Heart left ventricle (tissue), 13 donors: Measurements from ENCODE around the gene STX8.

Source experiments
- POLR2A ChIP-seq, 2 donors: fragments of 450-650 bp; IDR thresholded peaks; one replicate each; pipeline ENCODE4 v1.6.1; 2017; ENCODE audit warnings: antibody characterized with exemption in 2 of 2, mild to moderate bottlenecking in 2 of 2, moderate library complexity in 2 of 2
- TF ChIP-seq, protein P1 (sequence below), 12 donors: fragments of 200-600 bp; sonication (generic) in 4 of 12; IDR thresholded peaks; one replicate each; pipeline versions ENCODE4 v1.5.0 to v1.8.0; 2018 to 2022; ENCODE audit warnings: antibody characterized with exemption in 12 of 12, mild to moderate bottlenecking in 5 of 12
- donor health status: ischemic (EF 13 %, LVEDD 7.1; RV severe dilation, severe dysfunction).
- donor health status: DM: no; HTN: yes; CAD: no.
- donor health status: DM: no; HTN: no; CAD: no.
- donor health status: ischemic (EF 25% LVEDD 6.9; RV normal size, moderate dysfunction).
- donor health status: ischemic (EF 25% LVEDD 5.7; RV mildly dilated, moderate dysfunction).
- donor health status: ischemic (EF 35%, LVEDD 5.7; RV mildly dilated, moderate dysfunction).
- donor health status: nonischemic (EF 11% LVEDD 7.7; RV severe dilation, severe dysfunction).
- donor health status: DM: yes; HTN: yes; CAD: no.
- donor health status: PGD.
- donor health status: ischemic (EF 29% LVEDD 5.4; RV normal size, mild dysfunction).
- donor health status: nonischemic (EF 23%, LVEDD 6.1; RV moderate dilation, normal function).

DNA sequence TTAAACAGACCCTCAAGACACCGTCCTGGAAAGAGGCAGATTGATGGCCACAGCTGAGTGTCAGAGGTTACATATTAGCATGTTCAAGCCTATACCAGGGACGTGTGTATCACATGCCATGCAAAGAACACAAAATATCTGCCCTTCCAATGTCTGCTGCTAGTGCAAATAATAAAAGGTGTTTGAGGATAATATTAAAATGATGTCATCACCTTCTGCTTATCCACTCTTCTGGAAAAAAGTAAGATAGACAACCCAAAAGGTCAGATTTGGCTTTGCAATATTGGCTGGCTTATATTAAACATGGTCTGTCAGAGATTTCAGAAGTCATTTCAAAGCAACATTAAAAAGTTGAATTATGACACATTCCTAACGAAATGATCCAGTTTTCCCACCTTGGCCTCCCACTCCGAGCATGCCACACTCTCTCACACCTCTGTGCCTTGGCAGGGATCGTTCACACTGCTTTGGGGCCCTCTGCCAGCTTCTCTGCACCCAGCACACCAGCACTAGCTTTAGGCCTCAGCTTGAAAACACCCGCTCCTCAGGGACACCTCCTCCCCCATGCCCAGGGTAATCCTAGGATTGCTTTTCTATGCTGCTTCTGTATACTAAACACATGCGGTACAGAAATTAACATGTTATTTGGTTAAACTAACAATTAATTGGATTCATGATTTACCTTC lies 306.1 kb downstream of the STX8 start:
- TF ChIP-seq POLR2A (IDR thresholded peaks at IDR 0.05) = no peak
- TF ChIP-seq, protein P1, sequence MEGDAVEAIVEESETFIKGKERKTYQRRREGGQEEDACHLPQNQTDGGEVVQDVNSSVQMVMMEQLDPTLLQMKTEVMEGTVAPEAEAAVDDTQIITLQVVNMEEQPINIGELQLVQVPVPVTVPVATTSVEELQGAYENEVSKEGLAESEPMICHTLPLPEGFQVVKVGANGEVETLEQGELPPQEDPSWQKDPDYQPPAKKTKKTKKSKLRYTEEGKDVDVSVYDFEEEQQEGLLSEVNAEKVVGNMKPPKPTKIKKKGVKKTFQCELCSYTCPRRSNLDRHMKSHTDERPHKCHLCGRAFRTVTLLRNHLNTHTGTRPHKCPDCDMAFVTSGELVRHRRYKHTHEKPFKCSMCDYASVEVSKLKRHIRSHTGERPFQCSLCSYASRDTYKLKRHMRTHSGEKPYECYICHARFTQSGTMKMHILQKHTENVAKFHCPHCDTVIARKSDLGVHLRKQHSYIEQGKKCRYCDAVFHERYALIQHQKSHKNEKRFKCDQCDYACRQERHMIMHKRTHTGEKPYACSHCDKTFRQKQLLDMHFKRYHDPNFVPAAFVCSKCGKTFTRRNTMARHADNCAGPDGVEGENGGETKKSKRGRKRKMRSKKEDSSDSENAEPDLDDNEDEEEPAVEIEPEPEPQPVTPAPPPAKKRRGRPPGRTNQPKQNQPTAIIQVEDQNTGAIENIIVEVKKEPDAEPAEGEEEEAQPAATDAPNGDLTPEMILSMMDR (IDR thresholded peaks at IDR 0.05) = no peak
